ENCODE measurements around the gene RAD51B. TPM values are rescaled to one million over a fixed set of nuclear protein-coding genes. Genes with fewer than 3 reads are reported as not detected.

Gene RAD51B
- total RNA-seq, 2 donors from 2014 or later: 22.8 to 33.8 TPM

DNA sequence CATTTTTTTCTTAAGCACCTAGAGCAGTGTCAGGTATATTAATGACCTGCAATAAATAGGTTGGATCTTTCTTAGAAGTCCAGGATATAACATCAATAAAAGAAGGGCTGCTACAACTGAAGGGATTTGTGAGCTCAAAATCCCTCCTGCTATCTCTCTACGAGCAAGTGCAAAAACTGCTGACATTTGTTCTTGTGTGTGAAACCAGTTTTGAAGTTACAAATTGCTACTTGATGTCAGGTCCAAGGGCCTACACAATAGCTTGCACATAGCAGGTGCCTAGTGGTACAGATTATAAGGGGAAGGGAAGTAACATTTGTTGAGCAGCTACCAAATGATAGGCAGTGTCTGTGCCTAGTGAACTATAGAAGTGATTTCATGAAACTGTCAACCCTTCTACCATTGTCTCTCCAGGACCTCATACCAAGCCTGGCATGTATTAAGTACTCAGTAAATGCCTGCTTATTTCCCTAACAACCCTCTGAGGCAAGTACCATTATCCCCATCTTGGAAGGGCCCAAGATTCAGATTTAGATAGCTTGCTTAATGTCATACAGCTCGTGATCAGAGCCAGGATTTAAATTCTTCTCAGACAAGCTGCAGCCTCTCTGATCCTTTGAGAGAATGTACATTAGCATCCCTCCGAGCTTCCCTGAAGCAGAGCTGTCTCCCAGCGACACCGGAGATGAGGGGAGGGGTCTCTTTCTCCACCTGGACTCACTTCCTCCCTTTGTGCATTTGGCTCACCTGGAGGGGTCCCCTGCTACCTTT is 673.0 kb downstream of the RAD51B start:
- Histone ChIP-seq H3K36me3 (ENCODE audit: control insufficient read depth, insufficient read depth, low read length) (no peaks in the 10 kb centered on the region), H3K4me1 (ENCODE audit: control insufficient read depth, insufficient read depth, low read length) (no peaks in the 10 kb centered on the region), H3K9me3 (ENCODE audit: control insufficient read depth, low read length) (no peaks in the 10 kb centered on the region), H3K27me3 (ENCODE audit: control insufficient read depth, insufficient read depth, low read length, poor library complexity, severe bottlenecking) (no peaks in the 10 kb centered on the region), H3K4me3 (ENCODE audit: low read length) (no peak overlapping the region), H3K27ac (ENCODE audit: low read depth, low read length) (no peak overlapping the region), H3K9ac (ENCODE audit: extremely low read depth, low read length, poor library complexity, severe bottlenecking) (no peak overlapping the region)
- no peak for DNase-seq
- Mint-ChIP-seq H3K4me1 (peaks cover 10% of the 10 kb centered on the region), H3K27me3 (ENCODE audit: insufficient read depth) (peaks cover 5% of the 10 kb centered on the region), H3K27ac (no peak overlapping the region), H3K36me3 (ENCODE audit: low read depth) (no peaks in the 10 kb centered on the region), H3K9me3 (no peaks in the 10 kb centered on the region), H3K4me3 (no peak overlapping the region)
- 86 to 94% methylated on average over 2 to 5 of the region's 5 CpGs for WGBS, 2 experiments (ENCODE audit: insufficient coverage in 1 of 2, insufficient read length in 1 of 2)
- TF ChIP-seq, protein P1, sequence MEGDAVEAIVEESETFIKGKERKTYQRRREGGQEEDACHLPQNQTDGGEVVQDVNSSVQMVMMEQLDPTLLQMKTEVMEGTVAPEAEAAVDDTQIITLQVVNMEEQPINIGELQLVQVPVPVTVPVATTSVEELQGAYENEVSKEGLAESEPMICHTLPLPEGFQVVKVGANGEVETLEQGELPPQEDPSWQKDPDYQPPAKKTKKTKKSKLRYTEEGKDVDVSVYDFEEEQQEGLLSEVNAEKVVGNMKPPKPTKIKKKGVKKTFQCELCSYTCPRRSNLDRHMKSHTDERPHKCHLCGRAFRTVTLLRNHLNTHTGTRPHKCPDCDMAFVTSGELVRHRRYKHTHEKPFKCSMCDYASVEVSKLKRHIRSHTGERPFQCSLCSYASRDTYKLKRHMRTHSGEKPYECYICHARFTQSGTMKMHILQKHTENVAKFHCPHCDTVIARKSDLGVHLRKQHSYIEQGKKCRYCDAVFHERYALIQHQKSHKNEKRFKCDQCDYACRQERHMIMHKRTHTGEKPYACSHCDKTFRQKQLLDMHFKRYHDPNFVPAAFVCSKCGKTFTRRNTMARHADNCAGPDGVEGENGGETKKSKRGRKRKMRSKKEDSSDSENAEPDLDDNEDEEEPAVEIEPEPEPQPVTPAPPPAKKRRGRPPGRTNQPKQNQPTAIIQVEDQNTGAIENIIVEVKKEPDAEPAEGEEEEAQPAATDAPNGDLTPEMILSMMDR (conservative IDR thresholded peaks at IDR 0.05): no peak

DNA sequence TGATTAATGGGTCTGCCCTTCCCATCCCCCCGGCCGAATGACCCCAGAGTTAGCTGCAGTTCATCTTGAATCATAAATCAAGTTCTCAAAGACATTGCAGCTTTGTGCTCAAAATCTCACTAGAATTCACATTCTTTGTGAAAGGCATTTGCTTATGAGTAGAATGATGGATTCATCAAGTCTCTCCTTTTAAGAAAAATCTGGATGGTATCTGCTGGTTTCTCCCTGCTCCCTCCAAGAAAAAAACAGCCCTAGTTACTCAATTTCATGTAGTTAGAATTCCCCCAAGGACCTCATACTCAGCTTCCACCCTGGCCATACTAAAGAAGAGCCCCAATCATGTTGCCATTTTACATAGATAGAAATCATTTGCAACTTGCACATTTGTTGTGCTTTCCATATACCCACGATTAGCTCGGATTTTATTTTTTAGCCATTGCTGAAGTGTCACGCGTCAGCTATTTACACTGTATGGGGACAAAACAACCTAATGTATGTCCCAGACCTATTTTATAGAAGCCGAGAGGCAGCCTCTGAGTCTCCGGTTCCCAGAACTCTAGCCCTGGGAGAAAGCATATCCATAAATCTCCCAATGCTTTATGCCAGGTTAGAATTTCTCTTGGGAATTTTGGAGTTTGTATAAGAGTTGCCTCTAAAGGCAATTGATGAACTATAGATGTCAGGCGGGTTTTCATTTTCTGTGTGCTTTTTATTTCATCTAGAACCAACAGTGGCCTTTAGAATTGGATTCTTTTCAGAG is 673.8 kb downstream of the RAD51B start:
- no peaks in the 10 kb centered on the region for H3K4me1 ChIP-seq (ENCODE audit: control insufficient read depth, insufficient read depth, low read length)
- H3K4me3 Mint-ChIP-seq: no peak overlapping the region
- no peak overlapping the region for H3K27ac Mint-ChIP-seq
- H3K36me3 ChIP-seq (ENCODE audit: control insufficient read depth, insufficient read depth, low read length): no peaks in the 10 kb centered on the region
- no peaks in the 10 kb centered on the region for H3K9me3 ChIP-seq (ENCODE audit: control insufficient read depth, low read length)
- no peaks in the 10 kb centered on the region for H3K36me3 Mint-ChIP-seq (ENCODE audit: low read depth)
- H3K27ac ChIP-seq (ENCODE audit: low read depth, low read length): no peak overlapping the region
- no peak overlapping the region for H3K4me3 ChIP-seq (ENCODE audit: low read length)
- H3K27me3 ChIP-seq (ENCODE audit: control insufficient read depth, insufficient read depth, low read length, poor library complexity, severe bottlenecking): no peaks in the 10 kb centered on the region
- TF ChIP-seq, protein P1 (conservative IDR thresholded peaks at IDR 0.05): no peak
- H3K27me3 Mint-ChIP-seq (ENCODE audit: insufficient read depth): peaks cover 5% of the 10 kb centered on the region
- no peak overlapping the region for H3K9ac ChIP-seq (ENCODE audit: extremely low read depth, low read length, poor library complexity, severe bottlenecking)
- 92 to 100% methylated on average over 7 to 9 of the region's 9 CpGs for WGBS, 2 experiments (ENCODE audit: insufficient coverage in 1 of 2, insufficient read length in 1 of 2)
- no peak for DNase-seq
- H3K4me1 Mint-ChIP-seq: peaks cover 7% of the 10 kb centered on the region
- no peaks in the 10 kb centered on the region for H3K9me3 Mint-ChIP-seq

- H3K9ac ChIP-seq (ENCODE audit: extremely low read depth, low read length, poor library complexity, severe bottlenecking): no peak overlapping the region
- H3K36me3 Mint-ChIP-seq (ENCODE audit: low read depth): no peaks in the 10 kb centered on the region
- peaks cover 5% of the 10 kb centered on the region for H3K27me3 Mint-ChIP-seq (ENCODE audit: insufficient read depth)
- no peak overlapping the region for H3K27ac Mint-ChIP-seq
- H3K4me1 Mint-ChIP-seq: peaks cover 17% of the 10 kb centered on the region
- H3K9me3 ChIP-seq (ENCODE audit: control insufficient read depth, low read length): no peaks in the 10 kb centered on the region
- 92 to 94% methylated on average over 12 to 14 of the region's 14 CpGs for WGBS, 2 experiments (ENCODE audit: insufficient coverage in 1 of 2, insufficient read length in 1 of 2)
- H3K4me3 Mint-ChIP-seq: no peak overlapping the region
- no peaks in the 10 kb centered on the region for H3K27me3 ChIP-seq (ENCODE audit: control insufficient read depth, insufficient read depth, low read length, poor library complexity, severe bottlenecking)
- no peaks in the 10 kb centered on the region for H3K36me3 ChIP-seq (ENCODE audit: control insufficient read depth, insufficient read depth, low read length)
- H3K4me3 ChIP-seq (ENCODE audit: low read length): no peak overlapping the region
- H3K9me3 Mint-ChIP-seq: no peaks in the 10 kb centered on the region
- no peak overlapping the region for H3K27ac ChIP-seq (ENCODE audit: low read depth, low read length)
- TF ChIP-seq, protein P1 (conservative IDR thresholded peaks at IDR 0.05): no peak
- no peak for DNase-seq
- no peaks in the 10 kb centered on the region for H3K4me1 ChIP-seq (ENCODE audit: control insufficient read depth, insufficient read depth, low read length)
Measured at GRCh38 chr14:68495101-68496039, 675.8 kb downstream of the RAD51B start.

Measured in endodermal cell (in vitro differentiated cells).